ENCODE measurements around the gene TATDN3. TPM values are rescaled to one million over a fixed set of nuclear protein-coding genes. Genes with fewer than 3 reads are reported as not detected.

Gene TATDN3
- total RNA-seq, 1 experiment from 2014 or later = 12.4 TPM

GRCh38 chr1:212792396-212792908, 758 bp downstream of the TATDN3 start:
- Histone ChIP-seq H3K36me3 (ENCODE audit: control insufficient read depth, insufficient read depth, low read length) (no peaks in the 10 kb centered on the region; the same call in 1 of the 2 replicates), H3K4me1 (peaks cover 16% of the 10 kb centered on the region), H3K27me3 (replicated peaks; ENCODE audit: control insufficient read depth, insufficient read depth, low read length) (no peaks in the 10 kb centered on the region), H3K4me3 (ENCODE audit: low read depth, low read length) (peak overlapping the region; percentile 88), H3K9me3 (no peaks in the 10 kb centered on the region)
- Mint-ChIP-seq H3K27me3 (ENCODE audit: insufficient read depth, unreplicated experiment) (no peaks in the 10 kb centered on the region), H3K4me1 (ENCODE audit: low read depth, unreplicated experiment) (peaks cover 25% of the 10 kb centered on the region), H3K4me3 (ENCODE audit: unreplicated experiment) (peak overlapping the region; percentile 94), H3K9me3 (ENCODE audit: unreplicated experiment) (peaks cover 9% of the 10 kb centered on the region), H3K36me3 (ENCODE audit: insufficient read depth, unreplicated experiment) (peaks cover 15% of the 10 kb centered on the region), H3K27ac (ENCODE audit: unreplicated experiment) (peak overlapping the region; percentile 97)
- ChIA-PET POLR2A (interaction anchor here (0.6 to 2.3 kb wide), 3 partner anchors 35 to 233 kb away, joined by 3 to 16 read pairs (median 10); partner anchors contain the start of gene FLVCR1), CTCF (interaction anchor here (0.6 to 0.7 kb wide), 4 partner anchors 65 to 161 kb away, joined by 3 to 8 read pairs (median 3); partner anchors contain the start of gene FLVCR1)
- BruUV-seq (replicated peaks) = no TSS peak
- DNase-seq = no peak
- no peak for TF ChIP-seq CTCF (IDR thresholded peaks at IDR 0.05; ENCODE audit: insufficient read depth in 1 of 2, low read depth in 1 of 2, low read length in 1 of 2, severe bottlenecking in 1 of 2, unreplicated experiment in 1 of 2)
- intact Hi-C loops (cut with micrococcal nuclease; ENCODE audit: unreplicated experiment) = loop anchor here (1.0 to 5.0 kb wide), 3 partner anchors 22 to 203 kb away; partner anchors contain the start of gene ATF3

- CTCF ChIA-PET = no interaction called here
- H3K27me3 Mint-ChIP-seq (ENCODE audit: insufficient read depth, unreplicated experiment) = no peaks in the 10 kb centered on the region
- peaks cover 25% of the 10 kb centered on the region for H3K4me1 Mint-ChIP-seq (ENCODE audit: low read depth, unreplicated experiment)
- POLR2A ChIA-PET = no interaction called here
- no TSS peak for BruUV-seq (replicated peaks)
- Histone ChIP-seq H3K4me1 (peaks cover 16% of the 10 kb centered on the region), H3K27me3 (replicated peaks; ENCODE audit: control insufficient read depth, insufficient read depth, low read length) (no peaks in the 10 kb centered on the region), H3K36me3 (ENCODE audit: control insufficient read depth, insufficient read depth, low read length) (no peaks in the 10 kb centered on the region; the same call in 1 of the 2 replicates), H3K9me3 (no peaks in the 10 kb centered on the region), H3K4me3 (ENCODE audit: low read depth, low read length) (no peak overlapping the region)
- peaks cover 9% of the 10 kb centered on the region for H3K9me3 Mint-ChIP-seq (ENCODE audit: unreplicated experiment)
- no peak for DNase-seq
- no peak for TF ChIP-seq CTCF (IDR thresholded peaks at IDR 0.05; ENCODE audit: insufficient read depth in 1 of 2, low read depth in 1 of 2, low read length in 1 of 2, severe bottlenecking in 1 of 2, unreplicated experiment in 1 of 2)
- intact Hi-C loops (cut with micrococcal nuclease; ENCODE audit: unreplicated experiment) = loop anchor here (5.0 kb wide), 1 partner anchor 187 kb away; the partner anchor contains the start of gene ATF3
- H3K4me3 Mint-ChIP-seq (ENCODE audit: unreplicated experiment) = no peak overlapping the region
- H3K36me3 Mint-ChIP-seq (ENCODE audit: insufficient read depth, unreplicated experiment) = peaks cover 14% of the 10 kb centered on the region
- no peak overlapping the region for H3K27ac Mint-ChIP-seq (ENCODE audit: unreplicated experiment)
These were observed 2.9 kb downstream of the TATDN3 start for GRCh38 chr1:212794561-212795014.

GRCh38 chr1:212797681-212798080, 6.0 kb downstream of the TATDN3 start:
- no peak for DNase-seq
- no peaks in the 10 kb centered on the region for H3K27me3 Mint-ChIP-seq (ENCODE audit: insufficient read depth, unreplicated experiment)
- POLR2A ChIA-PET = interaction anchor here (0.6 kb wide), 1 partner anchor 28 kb away, joined by 6 read pairs; no protein-coding TSS in a partner anchor
- intact Hi-C loops (cut with micrococcal nuclease; ENCODE audit: unreplicated experiment) = no loop called here
- H3K4me3 Mint-ChIP-seq (ENCODE audit: unreplicated experiment) = no peak overlapping the region
- H3K36me3 Mint-ChIP-seq (ENCODE audit: insufficient read depth, unreplicated experiment) = no peaks in the 10 kb centered on the region
- no TSS peak for BruUV-seq (replicated peaks)
- H3K27ac Mint-ChIP-seq (ENCODE audit: unreplicated experiment) = no peak overlapping the region
- peaks cover 20% of the 10 kb centered on the region for H3K4me1 Mint-ChIP-seq (ENCODE audit: low read depth, unreplicated experiment)
- peaks cover 9% of the 10 kb centered on the region for H3K9me3 Mint-ChIP-seq (ENCODE audit: unreplicated experiment)
- no peaks in the 10 kb centered on the region; the same call in 1 of the 2 replicates for H3K36me3 ChIP-seq (ENCODE audit: control insufficient read depth, insufficient read depth, low read length)
- no peaks in the 10 kb centered on the region for H3K27me3 ChIP-seq (replicated peaks; ENCODE audit: control insufficient read depth, insufficient read depth, low read length)
- H3K4me1 ChIP-seq = peaks cover 15% of the 10 kb centered on the region
- no peaks in the 10 kb centered on the region for H3K9me3 ChIP-seq
- CTCF ChIA-PET = no interaction called here
- TF ChIP-seq CTCF (IDR thresholded peaks at IDR 0.05; ENCODE audit: insufficient read depth in 1 of 2, low read depth in 1 of 2, low read length in 1 of 2, severe bottlenecking in 1 of 2, unreplicated experiment in 1 of 2) = no peak
- no peak overlapping the region for H3K4me3 ChIP-seq (ENCODE audit: low read depth, low read length)
